GM20431 (cell line): ENCODE data around the gene CHTOP.

Source experiments
- in situ Hi-C: fragments of 300-500 bp; cut with MseI, MboI; formaldehyde crosslinking; loops from one replicate; pipeline ENCODE4 v1.15.0; 2020; ENCODE audit warnings: low sequenced_read_pairs; ENCODE audit not compliant: unreplicated experiment

The CHTOP gene

GRCh38 chr1:153655333-153655732, 21.5 kb downstream of the CHTOP start:
- in situ Hi-C loops: loop anchor here (25.0 kb wide), 1 partner anchor 332 kb away; the partner anchor contains the start of genes JTB, RAB13 and RPS27

DNA sequence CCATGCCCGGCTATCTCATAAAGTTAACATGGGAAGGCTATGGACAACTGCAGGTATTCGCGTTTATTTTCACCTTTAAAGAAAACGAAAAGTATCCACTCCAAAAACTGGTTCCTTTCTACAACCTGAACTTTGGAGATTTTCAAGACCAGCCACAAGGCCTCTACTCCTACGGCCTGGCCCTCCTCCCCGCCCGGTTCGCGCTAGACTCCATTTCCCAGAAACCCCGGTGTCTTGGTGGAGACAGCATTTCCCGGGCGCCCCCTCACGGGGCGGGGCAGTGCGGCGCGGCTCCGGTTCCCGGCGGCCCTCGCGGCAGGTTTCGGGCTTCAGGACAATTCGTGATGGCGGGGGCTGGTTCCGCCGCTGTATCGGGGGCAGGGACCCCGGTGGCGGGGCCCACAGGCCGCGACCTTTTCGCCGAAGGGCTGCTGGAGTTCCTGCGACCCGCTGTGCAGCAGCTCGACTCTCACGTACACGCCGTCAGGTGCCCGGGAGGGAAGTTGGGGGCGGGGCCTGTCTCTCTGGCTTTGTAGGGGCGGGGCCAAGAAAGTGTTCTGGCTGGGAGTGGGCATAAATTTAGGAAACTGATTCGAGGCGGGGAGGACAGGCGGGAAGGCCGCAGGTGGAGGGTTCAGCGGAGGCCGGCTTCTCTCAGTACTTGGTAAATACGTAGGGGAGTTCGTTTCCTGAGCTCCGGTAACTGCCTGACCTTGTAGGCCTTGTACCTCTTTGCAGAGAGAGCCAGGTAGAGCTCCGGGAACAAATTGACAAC, 24.7 kb downstream of the CHTOP start, which contains the start of gene SNAPIN:
Gene SNAPIN, plus strand, starts transcription at position 304 of the 775 bp plus-strand sequence. Its CDS starts 41 bp downstream, at position 345.
- in situ Hi-C loops: loop anchor here (25.0 kb wide), 1 partner anchor 329 kb away; the partner anchor contains the start of genes JTB, RAB13 and RPS27

- in situ Hi-C loops: loop anchor here (25.0 kb wide), 1 partner anchor 328 kb away; the partner anchor contains the start of genes JTB, RAB13 and RPS27
Observed at GRCh38 chr1:153659175-153659534, 25.3 kb downstream of the CHTOP start.

DNA sequence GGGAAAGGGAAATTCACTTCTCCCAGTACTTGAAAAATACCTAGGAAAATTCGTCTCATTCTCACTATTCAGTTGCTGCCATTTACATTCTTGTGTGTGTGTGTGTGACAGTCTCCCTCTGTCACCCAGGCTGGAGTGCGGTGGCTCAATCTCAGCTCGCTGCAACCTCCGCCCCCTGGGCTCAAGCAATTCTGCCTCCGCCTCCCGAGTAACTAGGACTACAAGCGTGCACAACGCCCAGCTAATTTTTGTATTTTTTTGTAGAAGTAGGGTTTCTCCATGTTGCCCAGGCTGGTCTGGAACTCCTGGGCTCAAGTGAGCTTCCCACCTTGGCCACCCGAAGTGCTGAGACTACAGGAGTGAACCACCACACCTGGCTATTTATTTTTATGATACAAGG, 25.8 kb downstream of the CHTOP start:
- in situ Hi-C loops: loop anchor here (25.0 kb wide), 1 partner anchor 328 kb away; the partner anchor contains the start of genes JTB, RAB13 and RPS27

GRCh38 chr1:153661111-153661708, 27.3 kb downstream of the CHTOP start:
- in situ Hi-C loops: loop anchor here (25.0 kb wide), 1 partner anchor 326 kb away; the partner anchor contains the start of genes JTB, RAB13 and RPS27

GRCh38 chr1:153662269-153662668, 28.4 kb downstream of the CHTOP start:
- in situ Hi-C loops: loop anchor here (25.0 kb wide), 1 partner anchor 325 kb away; the partner anchor contains the start of genes JTB, RAB13 and RPS27

GRCh38 chr1:153663211-153663610, 29.3 kb downstream of the CHTOP start:
- in situ Hi-C loops: loop anchor here (25.0 kb wide), 1 partner anchor 324 kb away; the partner anchor contains the start of genes JTB, RAB13 and RPS27

- in situ Hi-C loops: loop anchor here (25.0 kb wide), 1 partner anchor 320 kb away; the partner anchor contains the start of genes JTB, RAB13 and RPS27
Observed at GRCh38 chr1:153667439-153667838, 33.6 kb downstream of the CHTOP start.

- in situ Hi-C loops: loop anchor here (25.0 kb wide), 1 partner anchor 319 kb away; the partner anchor contains the start of genes JTB, RAB13 and RPS27
Observed at GRCh38 chr1:153668672-153669071, 34.8 kb downstream of the CHTOP start.

DNA sequence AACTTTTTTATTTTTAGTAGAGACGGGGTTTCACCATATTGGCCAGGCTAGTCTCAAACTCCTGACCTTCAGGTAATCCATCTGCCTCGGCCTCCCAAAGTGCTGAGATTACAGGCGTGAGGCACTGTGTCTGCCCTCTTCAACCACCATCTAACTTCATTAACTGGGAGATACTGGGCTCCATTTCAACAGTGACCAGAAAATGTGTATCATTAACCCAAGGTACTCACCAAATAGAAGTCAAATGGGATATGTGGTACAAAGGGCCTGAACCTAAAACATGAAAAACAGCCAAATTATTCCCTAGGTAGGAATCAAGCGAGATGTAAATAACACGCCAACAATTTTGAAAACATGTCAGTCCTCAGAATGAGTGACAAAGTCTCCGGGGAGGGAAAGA, 35.7 kb downstream of the CHTOP start:
- in situ Hi-C loops: loop anchor here (10.0 to 25.0 kb wide), 2 partner anchors 75 to 318 kb away; partner anchors contain the start of genes JTB, RAB13 and RPS27

DNA sequence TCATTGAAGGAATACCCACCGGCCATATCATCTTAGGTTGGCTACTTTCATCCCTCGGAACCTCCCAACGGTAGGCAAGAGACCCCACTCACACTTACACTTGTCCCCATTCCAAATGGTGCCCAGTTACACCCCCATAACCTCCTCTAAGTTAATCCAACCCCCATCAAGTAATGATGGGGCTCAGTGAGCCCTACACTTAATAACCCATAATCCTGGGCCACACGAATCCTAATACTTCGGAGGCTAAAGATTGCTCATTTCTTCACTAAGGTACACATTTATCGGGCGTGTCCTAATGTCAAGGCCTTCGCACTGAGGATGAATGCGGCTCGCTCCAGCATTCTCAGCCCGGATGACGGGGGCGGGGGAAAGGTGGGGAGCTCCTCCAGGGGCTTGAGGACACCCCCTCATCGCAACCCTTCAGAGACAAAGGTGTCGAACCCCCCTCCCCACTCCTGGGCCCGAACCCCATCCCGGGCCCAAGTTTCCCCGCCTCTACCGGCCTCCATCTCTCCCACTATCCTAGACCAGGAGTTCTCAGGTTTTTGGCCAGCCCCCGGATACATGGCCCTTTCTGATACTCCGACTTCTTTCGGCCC, 36.5 kb downstream of the CHTOP start:
- in situ Hi-C loops: loop anchor here (10.0 to 25.0 kb wide), 2 partner anchors 74 to 317 kb away; partner anchors contain the start of genes JTB, RAB13 and RPS27

- in situ Hi-C loops: loop anchor here (10.0 to 25.0 kb wide), 2 partner anchors 74 to 316 kb away; partner anchors contain the start of genes JTB, RAB13 and RPS27
Observed at GRCh38 chr1:153670859-153671627, 37.2 kb downstream of the CHTOP start, which contains the start of gene ILF2. Gene ILF2, minus strand, starts transcription at chr1:153670993. Its CDS starts 71 bp downstream, at chr1:153670922.

DNA sequence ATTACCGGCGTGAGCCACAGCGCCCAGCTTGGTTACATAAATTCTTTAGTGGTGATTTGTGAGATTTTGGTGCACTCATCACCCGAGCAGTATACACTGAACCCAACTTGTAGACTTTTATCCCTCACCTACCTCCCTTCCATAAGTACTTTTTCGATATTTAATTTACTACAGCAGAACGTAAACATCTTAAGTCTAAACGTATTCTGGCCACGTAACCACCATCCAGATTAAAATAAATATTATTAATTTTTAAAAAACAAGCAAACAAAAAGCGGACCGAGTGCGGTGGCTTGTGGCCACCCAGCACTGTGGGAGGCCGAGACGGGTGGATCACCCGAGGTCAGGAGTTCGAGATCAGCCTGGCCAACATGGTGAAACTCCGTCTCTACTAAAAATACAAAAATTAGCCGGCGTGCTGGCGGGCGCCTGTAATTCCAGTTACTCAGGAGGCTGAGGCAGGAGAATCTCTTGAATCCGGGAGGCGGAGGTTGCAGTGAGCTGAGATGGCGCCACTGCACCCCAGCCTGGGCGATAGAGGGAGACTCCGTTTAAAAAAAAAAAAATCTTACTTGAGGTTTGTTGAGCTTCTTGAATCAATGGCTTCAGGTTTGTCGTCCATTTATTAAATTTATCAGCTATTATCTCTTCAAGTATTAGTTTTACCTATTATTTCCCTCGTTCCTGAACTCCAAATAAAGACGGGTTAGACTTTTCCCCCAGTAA, 37.9 kb downstream of the CHTOP start:
- in situ Hi-C loops: loop anchor here (10.0 to 25.0 kb wide), 2 partner anchors 73 to 316 kb away; partner anchors contain the start of genes JTB, RAB13 and RPS27

DNA sequence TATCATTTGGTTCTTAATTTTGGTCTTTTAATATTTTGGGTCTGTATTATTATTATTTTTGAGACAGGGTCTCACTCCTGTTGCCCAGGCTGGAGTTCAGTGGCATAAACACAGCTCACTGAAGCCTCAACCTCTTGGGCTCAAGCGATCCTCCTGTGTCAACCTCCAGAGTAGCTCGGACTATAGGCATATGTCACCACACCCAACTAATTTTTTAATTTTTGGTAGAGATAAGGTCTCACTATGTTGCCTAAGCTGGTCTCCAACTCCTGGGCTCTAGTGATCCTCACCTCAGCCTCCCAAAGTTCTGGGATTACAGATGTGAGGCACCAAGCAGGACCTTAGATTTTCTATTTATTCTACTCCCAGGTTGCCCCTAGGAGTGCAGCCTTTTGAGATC, 39.6 kb downstream of the CHTOP start:
- in situ Hi-C loops: loop anchor here (10.0 to 25.0 kb wide), 2 partner anchors 71 to 314 kb away; partner anchors contain the start of genes JTB, RAB13 and RPS27

- in situ Hi-C loops: loop anchor here (10.0 kb wide), 1 partner anchor 67 kb away; no protein-coding TSS in a partner anchor
Observed at GRCh38 chr1:153677718-153678518, 44.1 kb downstream of the CHTOP start.

- in situ Hi-C loops: loop anchor here (10.0 kb wide), 1 partner anchor 66 kb away; no protein-coding TSS in a partner anchor
Observed at GRCh38 chr1:153678519-153679336, 44.9 kb downstream of the CHTOP start, which contains the start of gene NPR1. Gene NPR1, plus strand, starts transcription at chr1:153678688. Its CDS starts 421 bp downstream, at chr1:153679109.
